Activated B cell treated with CpG ODN at 0.5 μM for 24 hours (primary cell): ENCODE results near the gene FARP1. TPM values are rescaled to one million over a fixed set of nuclear protein-coding genes. Genes with fewer than 3 reads are reported as not detected.
"Not testable (repeated sequence)": the region's sequence is repeated elsewhere in the genome, so short reads cannot be mapped to it uniquely, and the experiment has no call there.

ENCODE experiments used
- ATAC-seq: fragments of 200-7000 bp; cut with Tn5 transposase; one replicate; pipeline ENCODE4 v1.10.0; 2021; ENCODE audit warnings: low read depth, mild to moderate bottlenecking, moderate library complexity
- CTCF ChIA-PET: fragments of 350-600 bp; sonication (Branson Sonifier 250); formaldehyde crosslinking; loops from one replicate; lab custom pipeline; 2021; ENCODE audit warnings: antibody characterized with exemption; lab: Charles Lee
- POLR2A ChIA-PET: fragments of 350-600 bp; sonication (Branson Sonifier 250); formaldehyde crosslinking; loops from one replicate; lab custom pipeline; 2021; ENCODE audit warnings: antibody characterized with exemption; lab: Charles Lee
- DNase-seq: peaks from one replicate; pipeline ENCODE4 v3.0.0; 2022
- H3K27ac Mint-ChIP-seq: one replicate; pipeline ENCODE4 v1.8.0; 2020; ENCODE audit warnings: mixed read lengths
- H3K27me3 Mint-ChIP-seq: one replicate; pipeline ENCODE4 v1.8.0; 2021; ENCODE audit warnings: mixed read lengths
- H3K36me3 Mint-ChIP-seq: one replicate; pipeline ENCODE4 v1.8.0; 2021; ENCODE audit warnings: low read depth, mixed read lengths
- H3K4me1 Mint-ChIP-seq: one replicate; pipeline ENCODE4 v1.8.0; 2021; ENCODE audit warnings: mixed read lengths
- H3K4me3 Mint-ChIP-seq: one replicate; pipeline ENCODE4 v1.8.0; 2020; ENCODE audit warnings: mild to moderate bottlenecking, mixed read lengths
- H3K9me3 Mint-ChIP-seq: one replicate; pipeline ENCODE4 v1.8.0; 2020; ENCODE audit warnings: mixed read lengths
- intact Hi-C: fragments of 100-400 bp; cut with micrococcal nuclease; formaldehyde crosslinking; loops from one replicate; pipeline ENCODE4 v1.15.1; 2024
- total RNA-seq: library from RNA; stranded (reverse); gene quantifications from 2 replicates; pipeline ENCODE4 v1.2.3, GENCODE V29; 2022
- TF ChIP-seq, protein P1 (sequence below): fragments of 200-600 bp; IDR thresholded peaks from one replicate; pipeline ENCODE4 v1.8.0; 2022; ENCODE audit warnings: antibody characterized with exemption, mild to moderate bottlenecking

FARP1 gene
- total RNA-seq, 1 donor from 2014 or later = 2.1 TPM

DNA sequence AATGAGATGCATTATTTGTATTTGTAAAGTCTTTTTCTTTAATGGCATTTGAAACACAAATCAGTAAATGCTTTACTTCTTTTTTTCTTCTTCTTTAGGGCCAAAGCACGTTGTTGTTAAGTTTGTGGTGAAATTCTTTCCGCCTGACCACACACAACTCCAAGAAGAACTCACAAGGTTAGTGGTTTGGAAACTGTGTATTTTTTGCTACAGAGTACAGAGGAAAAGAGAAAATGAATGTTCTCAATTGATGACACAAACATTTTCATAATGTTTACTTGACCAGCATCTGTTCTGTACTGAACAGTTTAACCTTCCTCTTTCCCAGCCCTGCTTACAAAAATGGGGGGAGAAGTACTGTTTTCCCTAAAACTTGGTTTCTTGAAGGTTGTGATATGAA is 225.1 kb downstream of the FARP1 start:
- Mint-ChIP-seq H3K27ac (no peak overlapping the region), H3K36me3 (no peaks in the 10 kb centered on the region), H3K4me3 (no peak overlapping the region), H3K4me1 (no peaks in the 10 kb centered on the region), H3K9me3 (peaks cover 4% of the 10 kb centered on the region), H3K27me3 (peaks cover 5% of the 10 kb centered on the region)
- ATAC-seq (no peak), DNase-seq (no peak)
- TF ChIP-seq, protein P1, sequence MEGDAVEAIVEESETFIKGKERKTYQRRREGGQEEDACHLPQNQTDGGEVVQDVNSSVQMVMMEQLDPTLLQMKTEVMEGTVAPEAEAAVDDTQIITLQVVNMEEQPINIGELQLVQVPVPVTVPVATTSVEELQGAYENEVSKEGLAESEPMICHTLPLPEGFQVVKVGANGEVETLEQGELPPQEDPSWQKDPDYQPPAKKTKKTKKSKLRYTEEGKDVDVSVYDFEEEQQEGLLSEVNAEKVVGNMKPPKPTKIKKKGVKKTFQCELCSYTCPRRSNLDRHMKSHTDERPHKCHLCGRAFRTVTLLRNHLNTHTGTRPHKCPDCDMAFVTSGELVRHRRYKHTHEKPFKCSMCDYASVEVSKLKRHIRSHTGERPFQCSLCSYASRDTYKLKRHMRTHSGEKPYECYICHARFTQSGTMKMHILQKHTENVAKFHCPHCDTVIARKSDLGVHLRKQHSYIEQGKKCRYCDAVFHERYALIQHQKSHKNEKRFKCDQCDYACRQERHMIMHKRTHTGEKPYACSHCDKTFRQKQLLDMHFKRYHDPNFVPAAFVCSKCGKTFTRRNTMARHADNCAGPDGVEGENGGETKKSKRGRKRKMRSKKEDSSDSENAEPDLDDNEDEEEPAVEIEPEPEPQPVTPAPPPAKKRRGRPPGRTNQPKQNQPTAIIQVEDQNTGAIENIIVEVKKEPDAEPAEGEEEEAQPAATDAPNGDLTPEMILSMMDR = no peak
- ChIA-PET CTCF (no interaction called here), POLR2A (no interaction called here)
- intact Hi-C loops = no loop called here

DNA sequence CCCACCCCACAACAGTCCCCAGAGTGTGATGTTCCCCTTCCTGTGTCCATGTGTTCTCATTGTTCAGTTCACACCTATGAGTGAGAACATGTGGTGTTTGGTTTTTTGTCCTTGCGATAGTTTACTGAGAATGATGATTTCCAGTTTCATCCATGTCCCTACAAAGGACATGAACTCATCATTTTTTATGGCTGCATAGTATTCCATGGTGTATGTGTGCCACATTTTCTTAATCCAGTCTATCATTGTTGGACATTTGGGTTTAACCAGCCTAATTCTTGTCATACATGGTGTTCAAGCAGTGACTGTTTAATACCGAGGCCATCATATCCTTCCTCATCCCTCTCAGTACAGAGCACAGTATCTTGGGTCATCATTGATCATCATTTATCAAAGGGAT is 226.6 kb downstream of the FARP1 start:
- DNase-seq, H3K27me3 Mint-ChIP-seq, POLR2A ChIA-PET, ATAC-seq, H3K36me3 Mint-ChIP-seq, H3K27ac Mint-ChIP-seq, intact Hi-C loops, H3K4me1 Mint-ChIP-seq, CTCF ChIA-PET, H3K4me3 Mint-ChIP-seq, H3K9me3 Mint-ChIP-seq: not testable (repeated sequence)

DNA sequence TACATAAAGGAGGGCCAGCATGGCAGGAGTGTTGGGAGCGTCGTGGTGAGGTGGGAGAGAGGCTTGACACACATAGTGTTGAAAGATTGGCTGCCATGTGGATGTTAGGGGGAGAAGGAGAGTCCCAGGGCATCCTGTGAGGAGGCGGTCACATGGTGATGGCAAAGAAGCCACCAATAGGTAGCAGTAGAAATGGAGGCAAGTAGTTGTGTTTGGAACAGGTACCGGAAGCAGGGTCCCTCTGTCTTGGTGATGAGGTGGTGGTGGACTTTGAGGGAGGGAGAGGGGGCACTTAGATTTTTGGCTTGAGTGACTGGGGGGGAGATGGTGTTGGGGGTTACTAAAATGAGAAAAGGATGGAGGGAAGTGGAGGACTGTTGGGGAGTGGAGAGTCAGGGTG is 227.4 kb downstream of the FARP1 start:
- Mint-ChIP-seq H3K27ac (no peak overlapping the region), H3K4me1 (no peaks in the 10 kb centered on the region), H3K9me3 (peaks cover 14% of the 10 kb centered on the region), H3K36me3 (no peaks in the 10 kb centered on the region), H3K4me3 (no peak overlapping the region), H3K27me3 (peaks cover 5% of the 10 kb centered on the region)
- ChIA-PET CTCF (no interaction called here), POLR2A (no interaction called here)
- DNase-seq (no peak), ATAC-seq (no peak)
- TF ChIP-seq, protein P1 = no peak
- intact Hi-C loops = no loop called here

DNA sequence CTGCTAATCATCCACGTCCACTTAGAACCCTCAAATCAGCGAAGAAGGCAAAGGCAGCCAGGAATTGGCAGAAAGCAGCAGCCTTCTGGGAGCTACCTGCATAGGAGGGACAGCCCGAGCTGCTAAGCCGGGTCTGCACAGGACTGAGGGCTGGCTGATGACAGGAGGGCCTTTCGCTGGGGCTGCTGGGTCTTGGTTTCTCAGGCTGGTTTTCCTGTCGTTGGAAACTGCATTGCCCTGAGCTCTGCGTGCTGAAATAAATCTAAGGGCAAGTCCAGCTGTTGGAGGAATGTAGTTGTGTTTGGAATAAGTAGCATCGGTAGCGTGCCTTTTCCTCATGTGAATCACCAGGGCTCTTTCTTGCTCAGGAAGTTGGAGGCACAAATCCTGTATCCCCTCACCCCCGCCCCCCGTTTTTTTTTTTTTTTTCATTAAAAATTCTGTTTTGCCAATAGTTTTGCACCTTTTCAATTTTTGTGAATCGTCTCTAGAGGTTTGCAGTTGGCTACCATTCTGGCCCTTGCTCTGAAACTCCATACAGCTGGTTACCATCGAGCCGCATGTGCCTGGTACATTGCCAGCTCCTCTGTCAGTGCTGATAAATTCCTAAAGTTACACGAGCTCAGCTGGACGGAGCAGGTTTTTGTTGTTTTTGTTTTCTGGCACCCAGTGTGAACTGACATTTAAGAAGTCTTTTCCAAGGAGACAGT is 228.1 kb downstream of the FARP1 start:
- no peaks in the 10 kb centered on the region for H3K36me3 Mint-ChIP-seq
- TF ChIP-seq, protein P1 = no peak
- CTCF ChIA-PET = no interaction called here
- H3K27me3 Mint-ChIP-seq = peaks cover 5% of the 10 kb centered on the region
- ATAC-seq (no peak), DNase-seq (no peak)
- intact Hi-C loops = no loop called here
- H3K4me1 Mint-ChIP-seq = no peaks in the 10 kb centered on the region
- no peak overlapping the region for H3K27ac Mint-ChIP-seq
- H3K9me3 Mint-ChIP-seq = peaks cover 14% of the 10 kb centered on the region
- POLR2A ChIA-PET = no interaction called here
- H3K4me3 Mint-ChIP-seq = no peak overlapping the region

DNA sequence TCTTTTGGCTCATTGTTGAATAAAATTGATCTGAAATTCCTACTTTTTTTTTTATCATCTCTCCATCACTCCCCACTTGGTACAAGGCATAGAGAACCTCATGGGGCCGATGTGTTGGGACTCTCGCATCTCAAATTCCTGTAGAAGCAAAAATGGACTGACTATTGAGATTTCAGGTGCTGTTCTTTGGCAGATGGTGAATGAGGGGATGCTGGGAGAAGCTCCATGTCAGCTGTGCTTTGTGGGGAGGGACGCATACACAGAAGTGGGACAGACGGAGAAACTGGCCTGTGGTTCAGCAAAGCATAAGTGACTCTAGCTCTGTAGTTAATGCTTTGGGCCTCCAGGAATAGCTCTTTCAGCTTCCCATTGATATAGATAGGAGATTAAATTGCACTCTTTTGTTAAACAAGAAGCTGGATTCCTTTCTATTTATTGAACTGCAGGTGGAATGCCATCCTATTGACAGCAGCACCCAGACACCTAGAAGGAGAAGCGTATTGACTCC is 228.7 kb downstream of the FARP1 start:
- Mint-ChIP-seq H3K4me3 (no peak overlapping the region), H3K4me1 (no peaks in the 10 kb centered on the region), H3K27me3 (peaks cover 5% of the 10 kb centered on the region), H3K9me3 (peaks cover 16% of the 10 kb centered on the region), H3K27ac (no peak overlapping the region), H3K36me3 (no peaks in the 10 kb centered on the region)
- no peak for DNase-seq
- ChIA-PET CTCF (no interaction called here), POLR2A (no interaction called here)
- TF ChIP-seq, protein P1 = no peak
- intact Hi-C loops = no loop called here
- no peak for ATAC-seq

DNA sequence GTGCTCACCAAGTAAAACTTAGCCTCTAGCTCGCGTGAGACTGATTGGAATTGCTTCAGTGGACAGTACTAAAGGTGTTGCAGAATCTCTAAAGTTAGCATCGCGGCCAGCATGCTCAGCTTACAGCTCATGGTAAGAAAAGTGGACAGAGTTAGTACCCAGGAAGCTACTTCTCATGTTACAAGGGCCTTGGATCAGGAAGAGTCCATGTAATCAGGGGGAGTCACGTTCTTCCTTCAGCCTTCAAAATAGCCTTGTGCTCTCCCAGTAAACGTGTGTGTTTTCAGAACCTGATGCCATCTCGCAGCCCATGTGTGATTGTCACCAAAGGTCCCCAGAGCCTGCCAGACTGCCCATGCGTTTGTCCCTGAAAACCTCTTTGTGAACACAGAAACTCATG is 230.0 kb downstream of the FARP1 start:
- Mint-ChIP-seq H3K4me1 (no peaks in the 10 kb centered on the region), H3K9me3 (peaks cover 16% of the 10 kb centered on the region), H3K4me3 (no peak overlapping the region), H3K36me3 (no peaks in the 10 kb centered on the region), H3K27ac (no peak overlapping the region), H3K27me3 (peaks cover 8% of the 10 kb centered on the region)
- ChIA-PET POLR2A (no interaction called here), CTCF (no interaction called here)
- DNase-seq (no peak), ATAC-seq (no peak)
- intact Hi-C loops = no loop called here
- TF ChIP-seq, protein P1 = no peak
